Fibroblast of pulmonary artery (primary cell): ENCODE measurements around the gene ZSCAN30.

Experiments used
- DNase-seq: peaks from one replicate; pipeline ENCODE4 v3.0.0-alpha.2; 2010; ENCODE audit warnings: low read depth
- H3K4me3 ChIP-seq: replicated peaks from 2 replicates; pipeline ENCODE4 v1.5.1; 2011; ENCODE audit warnings: low read depth, mild to moderate bottlenecking, control low read depth, low read length, moderate library complexity
- CTCF ChIP-seq: IDR thresholded peaks from 2 replicates; pipeline ENCODE4 v1.5.1; 2011; ENCODE audit warnings: mild to moderate bottlenecking, control low read depth, low read length, inconsistent platforms; ENCODE audit errors: missing control alignments

ZSCAN30 gene

GRCh38 chr18:35296060-35296459, 6.0 kb upstream of the ZSCAN30 start:
- no peak for TF ChIP-seq CTCF
- no peak for DNase-seq
- H3K4me3 ChIP-seq = no peak overlapping the region

GRCh38 chr18:35291166-35291565, 1.1 kb upstream of the ZSCAN30 start:
- peak overlapping the region; percentile 63 for H3K4me3 ChIP-seq
- TF ChIP-seq CTCF = no peak
- DNase-seq = no peak

GRCh38 chr18:35289727-35290093, 319 bp downstream of the ZSCAN30 start:
- no peak for TF ChIP-seq CTCF
- DNase-seq = no peak
- peak overlapping the region; percentile 63 for H3K4me3 ChIP-seq

- peak; percentile 14 for DNase-seq
- H3K4me3 ChIP-seq = peak overlapping the region; percentile 63
- no peak for TF ChIP-seq CTCF
These were observed 736 bp downstream of the ZSCAN30 start for GRCh38 chr18:35289293-35289692.

GRCh38 chr18:35284841-35285240, 5.2 kb downstream of the ZSCAN30 start:
- TF ChIP-seq CTCF = no peak
- DNase-seq = no peak
- H3K4me3 ChIP-seq = no peak overlapping the region

- H3K4me3 ChIP-seq = no peak overlapping the region
- DNase-seq = no peak
- TF ChIP-seq CTCF = no peak
These were observed 5.9 kb downstream of the ZSCAN30 start for GRCh38 chr18:35283923-35284794.

DNA sequence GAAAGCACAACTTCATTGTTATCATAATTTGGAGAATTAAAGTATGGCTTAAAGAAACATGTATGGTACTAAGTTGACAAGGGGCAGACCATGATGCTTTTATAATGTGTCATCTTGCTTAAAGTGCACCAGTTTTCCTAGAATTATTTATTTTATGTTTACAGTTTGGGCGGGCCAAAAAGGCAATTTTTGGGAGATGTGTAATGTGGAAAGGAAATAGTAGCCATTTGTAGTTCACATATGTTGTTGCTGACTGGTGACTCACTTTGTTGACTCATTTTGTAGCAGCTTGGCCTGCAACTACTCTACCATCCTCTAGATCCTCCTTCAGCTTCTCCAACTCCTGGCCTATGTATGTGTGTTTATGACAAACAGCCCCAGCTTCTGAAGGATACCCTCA, 7.7 kb downstream of the ZSCAN30 start:
- H3K4me3 ChIP-seq = no peak overlapping the region
- no peak for TF ChIP-seq CTCF
- DNase-seq = peak; percentile 81
